Fibroblast of the conjunctiva (primary cell): Measurements from ENCODE around the gene DLX4.

Experiments
- DNase-seq: peaks from one replicate; pipeline ENCODE4 v3.0.0-alpha.2; 2010; ENCODE audit warnings: low read depth

Gene DLX4

DNA sequence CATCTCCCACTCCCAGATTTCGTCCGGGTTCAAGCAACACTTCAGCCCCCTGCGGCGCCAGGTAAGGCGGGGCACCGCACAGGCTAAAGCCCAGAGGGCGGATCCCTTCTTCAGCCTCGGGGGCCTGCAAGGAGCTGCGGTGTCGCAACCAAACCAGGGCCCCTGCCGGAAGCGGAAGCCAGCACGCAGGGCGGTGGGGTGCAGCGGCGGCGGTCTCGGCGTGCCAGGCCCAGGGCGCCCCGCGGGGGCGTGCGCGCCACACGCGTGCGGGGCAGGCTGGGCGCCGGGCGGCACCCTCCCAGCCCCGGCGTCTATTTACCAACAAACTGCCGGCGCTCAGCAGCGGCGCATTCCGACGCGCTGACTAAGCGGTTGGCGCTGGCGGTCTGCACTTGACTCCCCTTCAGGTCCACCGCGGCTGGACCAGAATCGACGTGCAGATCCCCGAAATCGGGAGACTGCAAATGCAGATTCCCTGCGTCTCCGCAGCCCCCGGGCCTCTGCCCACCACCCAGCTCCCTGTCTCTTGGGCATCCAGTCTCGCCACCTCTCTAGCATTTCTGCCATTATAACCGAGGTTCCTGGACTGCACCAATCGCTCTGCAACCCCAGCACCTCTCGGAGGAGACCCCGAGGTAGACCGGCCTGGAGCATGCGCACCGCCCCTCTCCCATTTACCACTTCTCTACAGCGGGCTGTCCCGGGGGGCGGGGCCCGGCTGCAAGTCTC lies 421 bp upstream of the DLX4 start:
- peak; percentile 37 for DNase-seq

DNA sequence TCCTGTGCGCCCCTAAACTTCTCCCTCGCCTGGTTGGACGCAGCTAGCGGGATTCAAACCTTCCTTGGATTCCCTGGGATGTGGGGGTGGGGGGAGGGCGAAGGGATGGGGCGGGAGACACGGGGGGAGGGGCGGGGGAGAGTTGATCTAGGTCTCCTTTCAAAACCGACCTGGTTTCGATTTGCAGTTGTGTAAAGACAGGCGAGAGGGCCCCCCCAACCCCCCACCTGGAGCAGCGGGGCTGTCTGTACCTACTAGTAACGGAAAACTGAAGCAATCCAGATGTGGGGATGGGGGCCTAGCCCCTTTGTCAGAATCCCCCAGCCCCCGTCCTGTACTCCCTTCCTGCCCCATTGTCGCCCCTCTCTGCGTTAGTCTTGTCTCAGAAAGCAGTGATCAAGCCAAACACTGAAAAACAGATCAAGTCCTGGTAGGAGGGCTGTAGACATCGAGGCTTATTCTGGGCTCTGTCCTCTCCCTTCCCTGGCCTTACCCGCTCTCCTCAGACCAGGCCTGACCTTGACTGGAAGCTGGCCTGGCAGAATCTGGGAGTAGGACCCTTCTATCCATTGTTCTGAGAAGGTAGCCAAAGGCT lies 902 bp downstream of the DLX4 start:
- no peak for DNase-seq

DNA sequence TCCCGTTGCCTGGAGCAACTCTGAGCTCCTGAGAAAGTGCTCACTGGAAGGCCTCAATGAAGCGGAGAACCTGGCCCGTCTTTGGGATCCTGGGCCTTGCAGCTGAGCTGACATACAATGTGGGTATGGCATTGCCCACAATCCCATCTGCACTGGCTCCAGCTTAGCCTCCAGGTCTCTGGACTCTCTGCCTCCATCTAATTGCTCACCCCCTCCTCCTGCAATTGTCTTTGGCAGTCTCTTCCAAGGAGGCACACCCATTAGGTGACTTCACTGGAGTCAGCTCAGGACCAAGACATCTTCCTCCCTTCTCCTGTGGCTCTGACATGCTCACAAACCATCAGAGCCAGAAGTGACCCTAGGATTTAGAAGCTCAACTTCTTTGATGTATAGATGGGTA lies 1.5 kb downstream of the DLX4 start:
- DNase-seq: no peak

DNA sequence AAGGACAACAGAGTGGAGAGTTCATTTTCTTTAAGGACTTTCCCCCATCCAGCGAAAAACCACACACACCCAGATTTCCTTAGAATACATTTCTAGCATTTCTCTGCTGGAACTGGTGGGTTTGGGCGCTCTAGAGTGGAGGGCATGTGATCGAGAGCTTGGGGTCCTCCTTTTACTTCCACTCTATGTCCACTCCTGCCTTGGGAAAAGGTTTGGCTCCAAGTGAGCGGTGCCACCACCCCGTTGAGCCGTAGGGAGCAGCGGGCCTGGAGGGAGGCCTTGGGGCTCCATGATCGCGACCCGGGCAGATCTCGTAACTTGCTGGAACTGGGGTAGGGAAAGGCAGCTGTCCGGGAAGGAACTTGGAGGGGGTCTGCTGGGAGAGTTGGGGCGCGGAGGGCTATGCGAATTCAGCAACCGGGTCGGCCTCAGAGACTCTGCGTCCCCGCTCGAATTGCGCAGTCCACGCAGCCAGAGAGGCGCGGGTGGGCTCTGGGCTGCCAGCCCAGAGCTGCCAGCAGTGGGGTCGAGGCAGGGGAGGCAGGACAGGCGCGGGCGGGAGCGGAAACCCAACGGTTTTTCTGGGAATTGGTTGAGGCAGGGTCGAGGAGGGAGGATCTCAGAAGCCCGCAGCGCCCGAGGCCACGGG lies 2.3 kb downstream of the DLX4 start:
- no peak for DNase-seq

DNA sequence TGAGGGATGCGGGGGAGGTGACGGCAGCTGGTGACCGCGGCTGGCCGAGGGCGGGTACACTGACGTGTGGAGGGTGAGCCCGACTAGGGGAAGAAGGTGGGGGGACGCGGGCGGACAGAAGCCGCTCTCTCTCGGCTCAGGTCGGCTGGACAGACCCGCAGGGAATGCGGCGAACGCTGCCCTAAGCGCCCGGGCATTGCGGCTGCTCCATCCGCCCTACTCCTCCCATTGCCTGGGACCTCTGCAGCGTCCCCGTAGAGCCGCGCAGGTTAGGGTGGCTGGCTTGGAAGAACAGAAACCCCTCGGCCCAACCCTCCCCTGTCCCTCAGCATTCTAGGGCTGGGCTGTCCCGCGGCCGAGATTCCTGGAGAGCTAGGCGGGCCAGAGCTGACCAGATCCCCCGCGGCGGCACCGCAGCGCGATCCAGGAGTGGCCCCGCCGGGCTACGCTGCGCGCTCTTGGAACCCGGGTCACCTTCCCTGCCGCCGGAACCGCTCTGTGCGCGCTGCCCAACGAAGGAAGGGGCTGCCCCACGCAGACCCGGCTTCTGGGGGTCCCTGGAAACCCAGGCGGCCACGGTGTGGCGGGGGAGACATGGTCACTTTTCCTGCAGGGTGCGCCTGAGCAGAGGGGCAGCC lies 3.0 kb downstream of the DLX4 start:
- DNase-seq: no peak

- no peak for DNase-seq
These were observed 3.7 kb downstream of the DLX4 start for GRCh38 chr17:49972486-49973270.

GRCh38 chr17:49973271-49973615 lies 4.3 kb downstream of the DLX4 start:
- no peak for DNase-seq

GRCh38 chr17:49975531-49975930 lies 6.5 kb downstream of the DLX4 start:
- DNase-seq: no peak

- no peak for DNase-seq
These were observed 7.3 kb downstream of the DLX4 start for GRCh38 chr17:49976163-49976827.

DNA sequence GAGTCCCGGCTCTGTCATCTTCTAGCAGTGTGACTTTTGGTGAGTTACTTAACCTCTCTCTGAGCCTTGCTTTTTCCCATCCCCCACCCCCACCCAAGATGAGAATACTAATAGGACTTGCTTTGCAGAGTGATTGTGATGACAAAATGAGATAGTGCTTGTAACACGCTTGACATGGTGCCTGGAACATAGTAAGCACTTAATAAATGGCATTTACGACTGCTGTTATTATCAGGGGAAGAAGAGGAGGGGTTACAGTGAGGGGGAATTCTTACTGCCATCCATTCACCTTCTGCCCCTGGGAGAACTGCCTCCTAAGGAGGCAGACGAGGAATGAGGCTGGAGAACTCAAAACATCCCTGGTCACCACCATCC lies 7.8 kb downstream of the DLX4 start:
- no peak for DNase-seq

GRCh38 chr17:49977463-49978389 lies 8.7 kb downstream of the DLX4 start:
- no peak for DNase-seq

GRCh38 chr17:49978501-49978900 lies 9.5 kb downstream of the DLX4 start:
- no peak for DNase-seq

- DNase-seq: no peak
These were observed 10.9 kb downstream of the DLX4 start for GRCh38 chr17:49979748-49980479.

GRCh38 chr17:49980703-49981197 lies 11.8 kb downstream of the DLX4 start:
- DNase-seq: no peak

- DNase-seq: no peak
These were observed 15.3 kb downstream of the DLX4 start for GRCh38 chr17:49984283-49984682.

DNA sequence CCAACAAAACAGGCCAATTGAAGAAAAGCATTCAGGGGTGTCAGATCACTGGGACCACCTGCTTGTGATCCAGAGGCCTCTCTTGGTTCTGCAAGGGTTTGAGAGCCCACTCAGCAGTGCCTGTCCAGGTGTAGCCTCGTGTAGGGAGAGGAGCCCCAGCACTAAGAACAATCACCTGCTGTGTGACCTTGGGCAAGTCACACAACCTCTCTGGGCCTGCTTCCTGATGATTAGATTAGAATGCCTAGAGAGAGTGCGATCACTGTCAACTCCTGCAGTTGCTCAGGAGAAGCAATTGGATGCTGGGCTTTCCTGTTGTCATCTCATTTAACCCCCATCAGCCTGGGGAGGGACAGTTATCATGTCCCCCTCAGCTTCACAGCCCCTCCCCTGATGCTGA lies 15.8 kb downstream of the DLX4 start:
- no peak for DNase-seq

DNA sequence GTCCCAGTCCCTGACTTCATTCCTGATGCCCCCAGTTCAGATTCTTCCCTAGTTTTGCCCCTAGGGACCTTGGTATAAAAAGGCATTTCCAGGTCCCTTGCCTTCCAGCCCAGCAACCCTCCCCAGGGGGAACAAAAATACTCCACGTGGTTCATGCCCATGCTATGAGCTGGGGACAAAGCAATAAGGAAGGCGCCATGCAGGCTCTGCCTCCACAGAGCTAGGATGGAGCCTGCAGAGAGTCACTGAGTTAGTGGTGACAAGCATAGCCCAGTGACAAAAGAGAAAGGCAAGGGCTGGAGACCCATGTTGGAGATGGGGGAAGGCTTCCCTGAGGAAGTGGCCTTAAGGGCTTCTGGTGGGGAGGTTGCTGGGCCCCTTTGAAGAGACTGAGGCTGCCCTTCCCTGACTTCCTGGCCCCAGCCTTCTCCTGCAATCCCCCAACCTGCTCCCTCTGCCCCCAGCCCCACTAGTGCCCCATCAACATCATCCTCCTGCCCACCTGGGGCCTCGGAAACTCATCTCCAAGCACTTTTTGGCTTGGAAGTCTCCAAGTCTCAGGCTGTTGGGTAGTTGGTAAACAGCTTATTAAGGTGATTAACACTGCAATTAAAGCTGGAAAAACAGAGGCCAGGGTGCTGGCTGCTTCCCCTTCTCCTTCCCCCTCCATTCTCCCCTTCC lies 16.5 kb downstream of the DLX4 start:
- DNase-seq: no peak

- no peak for DNase-seq
These were observed 17.7 kb downstream of the DLX4 start for GRCh38 chr17:49986396-49987289.
